Measurements from ENCODE around the gene SLC23A2.

DNA sequence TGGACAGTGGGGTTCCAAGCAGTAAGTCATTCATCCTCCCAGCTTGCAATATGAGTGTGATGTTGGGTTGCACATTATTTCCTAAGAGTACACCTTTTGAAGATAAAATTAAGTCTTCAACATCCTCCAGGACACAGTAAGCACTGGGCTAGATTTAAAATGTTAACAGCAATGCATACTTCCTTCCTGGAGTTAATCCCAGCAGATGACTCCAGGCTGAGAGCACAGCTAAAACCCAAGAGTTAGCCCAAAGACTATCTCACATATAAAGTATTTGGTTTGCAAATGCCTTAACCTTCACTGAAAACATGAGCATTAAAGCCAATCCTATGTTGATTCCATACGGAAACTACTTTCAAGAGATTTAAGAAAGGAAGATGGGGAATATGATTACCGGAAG, 69.2 kb downstream of the SLC23A2 start:
- TF ChIP-seq POLR2A (IDR thresholded peaks at IDR 0.05; ENCODE audit: extremely low read depth, insufficient read length) (no peak), MYC (IDR thresholded peaks at IDR 0.05; ENCODE audit: low read depth, low read length) (no peak)
- TF ChIP-seq, protein P1, sequence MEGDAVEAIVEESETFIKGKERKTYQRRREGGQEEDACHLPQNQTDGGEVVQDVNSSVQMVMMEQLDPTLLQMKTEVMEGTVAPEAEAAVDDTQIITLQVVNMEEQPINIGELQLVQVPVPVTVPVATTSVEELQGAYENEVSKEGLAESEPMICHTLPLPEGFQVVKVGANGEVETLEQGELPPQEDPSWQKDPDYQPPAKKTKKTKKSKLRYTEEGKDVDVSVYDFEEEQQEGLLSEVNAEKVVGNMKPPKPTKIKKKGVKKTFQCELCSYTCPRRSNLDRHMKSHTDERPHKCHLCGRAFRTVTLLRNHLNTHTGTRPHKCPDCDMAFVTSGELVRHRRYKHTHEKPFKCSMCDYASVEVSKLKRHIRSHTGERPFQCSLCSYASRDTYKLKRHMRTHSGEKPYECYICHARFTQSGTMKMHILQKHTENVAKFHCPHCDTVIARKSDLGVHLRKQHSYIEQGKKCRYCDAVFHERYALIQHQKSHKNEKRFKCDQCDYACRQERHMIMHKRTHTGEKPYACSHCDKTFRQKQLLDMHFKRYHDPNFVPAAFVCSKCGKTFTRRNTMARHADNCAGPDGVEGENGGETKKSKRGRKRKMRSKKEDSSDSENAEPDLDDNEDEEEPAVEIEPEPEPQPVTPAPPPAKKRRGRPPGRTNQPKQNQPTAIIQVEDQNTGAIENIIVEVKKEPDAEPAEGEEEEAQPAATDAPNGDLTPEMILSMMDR (IDR thresholded peaks at IDR 0.05; ENCODE audit: low read depth, low read length), result no peak
- TF ChIP-seq, protein P2, sequence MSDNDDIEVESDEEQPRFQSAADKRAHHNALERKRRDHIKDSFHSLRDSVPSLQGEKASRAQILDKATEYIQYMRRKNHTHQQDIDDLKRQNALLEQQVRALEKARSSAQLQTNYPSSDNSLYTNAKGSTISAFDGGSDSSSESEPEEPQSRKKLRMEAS (IDR thresholded peaks at IDR 0.05; ENCODE audit: low read depth, low read length), result no peak

Data from NB4 (cell line).